Activated CD4-positive, alpha-beta T cell treated with anti-CD3 and anti-CD28 coated beads, Interleukin-2, amount 10 ng/mL, durations not matched to agents 24 days and 14 days (primary cell): ENCODE results near the gene RFX2. TPM values are rescaled to one million over a fixed set of nuclear protein-coding genes. Genes with fewer than 3 reads are reported as not detected.
"Not testable (repeated sequence)": the region's sequence is repeated elsewhere in the genome, so short reads cannot be mapped to it uniquely, and the experiment has no call there.

Experiments used
- DNase-seq: peaks from one replicate; pipeline ENCODE4 v3.0.0; 2022
- H3K27ac Mint-ChIP-seq: one replicate; pipeline ENCODE4 v1.8.0; 2022; ENCODE audit warnings: mild to moderate bottlenecking, mixed read lengths
- H3K27me3 Mint-ChIP-seq: one replicate; pipeline ENCODE4 v1.8.0; 2022; ENCODE audit warnings: mixed read lengths
- H3K36me3 Mint-ChIP-seq: one replicate; pipeline ENCODE4 v1.8.0; 2022; ENCODE audit warnings: low read depth, mild to moderate bottlenecking, mixed read lengths
- H3K4me1 Mint-ChIP-seq: one replicate; pipeline ENCODE4 v1.8.0; 2021; ENCODE audit warnings: mixed read lengths
- H3K4me3 Mint-ChIP-seq: one replicate; pipeline ENCODE4 v1.8.0; 2022; ENCODE audit warnings: mild to moderate bottlenecking, moderate library complexity, mixed read lengths
- H3K9me3 Mint-ChIP-seq: one replicate; pipeline ENCODE4 v1.8.0; 2021; ENCODE audit warnings: mixed read lengths
- intact Hi-C: fragments of 100-400 bp; cut with micrococcal nuclease; formaldehyde crosslinking; loops from one replicate; pipeline ENCODE4 v1.15.1; 2023
- total RNA-seq: library from RNA; stranded (reverse); gene quantifications from 2 replicates; pipeline ENCODE4 v1.2.3, GENCODE V29; 2022

RFX2 gene
- total RNA-seq, 1 donor from 2014 or later, result 10.5 TPM

DNA sequence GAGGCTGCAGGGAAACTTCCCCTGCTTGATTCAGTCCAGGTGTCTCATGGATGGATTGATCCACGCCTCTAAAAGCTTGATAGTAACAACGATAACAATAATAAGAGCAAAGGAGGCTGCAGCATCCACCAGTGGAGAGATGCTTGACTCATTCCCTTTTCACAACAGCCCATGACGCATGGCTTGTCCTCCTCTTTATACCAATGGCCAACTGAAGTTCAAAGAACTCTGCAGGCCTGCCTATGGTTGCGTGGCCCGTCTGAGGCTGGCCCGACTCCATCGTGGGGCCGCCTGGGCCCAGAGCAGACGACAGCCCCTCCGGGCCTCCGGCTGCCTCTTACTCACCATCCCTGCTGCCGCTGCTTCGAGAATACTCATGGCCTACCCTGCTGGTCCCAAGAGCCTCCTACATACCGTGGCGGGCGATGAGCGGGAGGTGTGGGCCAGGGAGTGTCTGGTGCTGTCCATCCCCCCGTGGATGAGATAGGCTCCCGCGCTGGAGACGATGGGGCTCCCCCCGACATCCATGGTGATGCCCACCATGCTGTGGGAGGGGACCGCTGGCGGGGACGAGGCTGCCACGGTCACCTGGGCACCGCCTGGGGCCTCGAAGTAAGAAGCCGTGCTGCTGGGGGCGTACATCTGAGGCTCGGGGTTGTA is 70.6 kb downstream of the RFX2 start:
- DNase-seq, result no peak
- Mint-ChIP-seq H3K4me1 (peaks cover 16% of the 10 kb centered on the region), H3K36me3 (peaks cover 10% of the 10 kb centered on the region), H3K27ac (peak overlapping the region; percentile 86), H3K4me3 (no peak overlapping the region), H3K27me3 (no peaks in the 10 kb centered on the region), H3K9me3 (peaks cover 3% of the 10 kb centered on the region)
- intact Hi-C loops, result no loop called here

- intact Hi-C loops, result no loop called here
- Mint-ChIP-seq H3K27ac (peak overlapping the region; percentile 86), H3K36me3 (peaks cover 10% of the 10 kb centered on the region), H3K9me3 (peaks cover 3% of the 10 kb centered on the region), H3K4me1 (peaks cover 16% of the 10 kb centered on the region), H3K27me3 (no peaks in the 10 kb centered on the region), H3K4me3 (no peak overlapping the region)
- DNase-seq, result no peak
Observed at GRCh38 chr19:6038634-6039405, 71.5 kb downstream of the RFX2 start.

DNA sequence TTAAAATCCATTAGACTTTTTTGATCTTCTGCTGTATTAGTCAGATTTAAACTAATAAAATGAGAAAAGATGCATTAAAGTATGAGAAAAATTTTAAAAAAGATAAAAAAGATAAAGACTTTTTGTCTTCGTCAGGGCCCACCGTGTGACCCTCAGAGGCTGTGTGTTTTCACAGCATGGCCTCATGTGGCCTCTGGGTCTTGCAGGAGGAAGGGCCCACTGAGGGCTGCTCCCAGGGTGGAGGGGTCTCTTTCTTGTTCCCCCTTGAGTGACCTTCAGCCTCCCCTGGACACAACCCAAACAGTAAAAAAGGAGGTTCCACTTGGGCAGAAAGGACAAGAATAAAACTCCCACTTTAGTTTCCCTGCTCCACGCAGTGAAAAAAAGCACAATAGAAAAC is 75.3 kb downstream of the RFX2 start:
- no peak for DNase-seq
- peaks cover 12% of the 10 kb centered on the region for H3K36me3 Mint-ChIP-seq
- H3K4me1 Mint-ChIP-seq, result peaks cover 16% of the 10 kb centered on the region
- no peak overlapping the region for H3K27ac Mint-ChIP-seq
- intact Hi-C loops, result no loop called here
- H3K27me3 Mint-ChIP-seq, result no peaks in the 10 kb centered on the region
- H3K4me3 Mint-ChIP-seq, result no peak overlapping the region
- peaks cover 3% of the 10 kb centered on the region for H3K9me3 Mint-ChIP-seq

- no peak overlapping the region for H3K4me3 Mint-ChIP-seq
- H3K27me3 Mint-ChIP-seq, result no peaks in the 10 kb centered on the region
- peaks cover 3% of the 10 kb centered on the region for H3K9me3 Mint-ChIP-seq
- peaks cover 19% of the 10 kb centered on the region for H3K4me1 Mint-ChIP-seq
- H3K27ac Mint-ChIP-seq, result no peak overlapping the region
- intact Hi-C loops, result no loop called here
- DNase-seq, result no peak
- H3K36me3 Mint-ChIP-seq, result peaks cover 12% of the 10 kb centered on the region
Observed at GRCh38 chr19:6034512-6034911, 75.8 kb downstream of the RFX2 start.

DNA sequence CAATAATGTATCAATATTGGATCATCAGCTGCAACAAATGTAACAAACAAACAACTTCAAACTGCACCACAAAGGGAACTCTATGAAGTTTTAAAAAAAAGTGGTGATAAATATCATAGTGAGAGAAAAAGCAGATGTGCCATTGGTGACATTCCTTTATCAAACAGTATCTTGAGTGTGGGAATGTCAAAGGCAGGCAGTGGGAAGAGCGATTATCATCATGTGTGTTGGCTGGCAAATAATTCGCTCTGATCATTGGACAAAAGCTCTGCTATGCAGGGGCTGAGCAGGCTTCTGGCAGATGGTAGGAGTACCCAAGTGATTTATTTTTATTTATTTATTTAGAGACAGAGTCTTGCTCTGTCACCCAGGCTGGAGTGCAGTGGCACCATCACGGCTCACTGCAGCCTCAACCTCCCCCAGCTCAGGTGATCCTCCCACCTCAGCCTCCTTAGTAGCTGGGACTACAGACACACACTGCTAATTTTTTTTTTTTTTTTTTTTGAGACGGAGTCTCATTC is 76.5 kb downstream of the RFX2 start:
- Mint-ChIP-seq H3K4me3 (no peak overlapping the region), H3K9me3 (peaks cover 3% of the 10 kb centered on the region), H3K4me1 (peaks cover 13% of the 10 kb centered on the region), H3K36me3 (peaks cover 8% of the 10 kb centered on the region), H3K27me3 (no peaks in the 10 kb centered on the region), H3K27ac (no peak overlapping the region)
- DNase-seq, result no peak
- intact Hi-C loops, result no loop called here

GRCh38 chr19:6032827-6033226 is 77.5 kb downstream of the RFX2 start:
- Mint-ChIP-seq H3K27ac (no peak overlapping the region), H3K27me3 (no peaks in the 10 kb centered on the region), H3K4me1 (peaks cover 7% of the 10 kb centered on the region), H3K36me3 (peaks cover 6% of the 10 kb centered on the region), H3K9me3 (peaks cover 3% of the 10 kb centered on the region), H3K4me3 (no peak overlapping the region)
- no peak for DNase-seq
- intact Hi-C loops, result no loop called here

GRCh38 chr19:6032381-6032780 is 77.9 kb downstream of the RFX2 start:
- no peaks in the 10 kb centered on the region for H3K27me3 Mint-ChIP-seq
- intact Hi-C loops, result no loop called here

GRCh38 chr19:6030214-6030507 is 80.1 kb downstream of the RFX2 start:
- intact Hi-C loops, result no loop called here

More at GRCh38 chr19:6032381-6032780, 77.9 kb downstream of the RFX2 start:
- no peaks in the 10 kb centered on the region for H3K9me3 Mint-ChIP-seq
- H3K36me3 Mint-ChIP-seq, result peaks cover 4% of the 10 kb centered on the region
- no peak overlapping the region for H3K27ac Mint-ChIP-seq
- peaks cover 5% of the 10 kb centered on the region for H3K4me1 Mint-ChIP-seq
- H3K4me3 Mint-ChIP-seq, result no peak overlapping the region
- no peak for DNase-seq

DNA sequence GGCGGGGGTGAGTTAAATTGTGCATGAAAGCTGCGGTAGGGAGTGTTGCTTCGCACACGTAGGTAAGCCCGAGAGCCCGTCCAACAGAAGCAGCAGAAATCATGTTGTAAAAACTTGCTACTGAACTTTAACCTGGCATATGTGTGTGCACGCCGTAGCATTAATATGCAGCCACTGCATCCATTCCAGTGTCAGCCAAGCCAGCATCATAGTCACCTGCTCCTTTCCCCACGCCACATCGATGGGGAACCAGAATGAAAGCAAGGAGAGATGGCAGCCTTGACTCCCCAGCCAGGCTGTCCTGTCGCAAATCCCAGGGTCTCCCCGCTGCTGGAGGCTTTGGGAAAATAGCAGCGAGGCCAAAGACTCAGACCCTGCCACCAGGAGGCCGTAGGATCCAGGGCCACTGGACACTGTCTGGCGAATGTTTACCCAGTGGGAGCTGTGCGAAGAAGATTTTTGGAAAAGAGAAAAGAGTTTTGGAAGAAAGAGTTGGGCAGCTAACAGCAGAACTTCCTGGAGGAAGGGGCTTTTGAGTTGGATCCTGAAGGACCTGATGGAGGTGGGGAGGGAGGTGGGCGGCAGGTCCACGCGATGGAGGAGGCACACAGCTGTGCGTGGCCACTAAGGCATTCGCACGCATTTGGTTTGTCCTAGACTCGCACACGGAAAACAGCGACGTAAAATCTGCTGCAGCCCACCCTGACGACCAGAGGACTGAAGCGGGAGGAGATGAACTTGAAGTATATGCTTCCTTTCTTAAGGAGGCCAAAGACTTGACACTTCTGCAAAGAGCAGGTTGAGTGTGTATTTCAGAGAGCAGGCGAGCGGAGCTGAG is 83.7 kb downstream of the RFX2 start:
- Mint-ChIP-seq H3K4me3 (no peak overlapping the region), H3K27me3 (no peaks in the 10 kb centered on the region), H3K36me3 (peaks cover 1% of the 10 kb centered on the region), H3K4me1 (peaks cover 5% of the 10 kb centered on the region), H3K9me3 (no peaks in the 10 kb centered on the region), H3K27ac (no peak overlapping the region)
- DNase-seq, result no peak
- intact Hi-C loops, result no loop called here

More at GRCh38 chr19:6030214-6030507, 80.1 kb downstream of the RFX2 start:
- peaks cover 4% of the 10 kb centered on the region for H3K36me3 Mint-ChIP-seq
- peaks cover 5% of the 10 kb centered on the region for H3K4me1 Mint-ChIP-seq
- H3K9me3 Mint-ChIP-seq, result no peaks in the 10 kb centered on the region
- H3K27ac Mint-ChIP-seq, result peak overlapping the region; percentile 12
- H3K27me3 Mint-ChIP-seq, result no peaks in the 10 kb centered on the region
- no peak overlapping the region for H3K4me3 Mint-ChIP-seq
- DNase-seq, result no peak

DNA sequence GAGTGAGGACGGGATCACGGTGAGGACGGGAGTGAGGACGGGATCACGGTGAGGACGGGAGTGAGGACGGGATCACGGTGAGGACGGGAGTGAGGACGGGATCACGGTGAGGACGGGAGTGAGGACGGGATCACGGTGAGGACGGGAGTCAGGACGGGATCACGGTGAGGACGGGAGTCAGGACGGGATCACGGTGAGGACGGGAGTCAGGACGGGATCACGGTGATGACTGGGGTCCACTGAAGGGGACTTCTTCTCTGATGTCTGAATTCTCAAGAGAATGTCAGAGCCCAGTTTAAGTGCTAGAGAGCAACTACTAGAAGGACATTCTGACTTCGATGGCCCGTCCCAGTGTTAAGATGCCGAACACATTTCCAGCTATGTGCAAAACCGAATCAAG is 85.5 kb downstream of the RFX2 start:
- H3K9me3 Mint-ChIP-seq, H3K4me1 Mint-ChIP-seq, H3K27ac Mint-ChIP-seq, DNase-seq, H3K36me3 Mint-ChIP-seq, intact Hi-C loops, H3K27me3 Mint-ChIP-seq, H3K4me3 Mint-ChIP-seq: not testable (repeated sequence)

GRCh38 chr19:6023936-6024335 is 86.4 kb downstream of the RFX2 start:
- Mint-ChIP-seq H3K9me3 (no peaks in the 10 kb centered on the region), H3K4me1 (no peaks in the 10 kb centered on the region), H3K36me3 (peaks cover under 1% of the 10 kb centered on the region), H3K27ac (no peak overlapping the region), H3K4me3 (no peak overlapping the region), H3K27me3 (no peaks in the 10 kb centered on the region)
- intact Hi-C loops, result no loop called here
- DNase-seq, result no peak

- Mint-ChIP-seq H3K27me3 (no peaks in the 10 kb centered on the region), H3K9me3 (no peaks in the 10 kb centered on the region), H3K4me1 (no peaks in the 10 kb centered on the region), H3K4me3 (no peak overlapping the region), H3K27ac (no peak overlapping the region), H3K36me3 (no peaks in the 10 kb centered on the region)
- intact Hi-C loops, result no loop called here
- DNase-seq, result no peak
Observed at GRCh38 chr19:6023085-6023682, 87.1 kb downstream of the RFX2 start.

DNA sequence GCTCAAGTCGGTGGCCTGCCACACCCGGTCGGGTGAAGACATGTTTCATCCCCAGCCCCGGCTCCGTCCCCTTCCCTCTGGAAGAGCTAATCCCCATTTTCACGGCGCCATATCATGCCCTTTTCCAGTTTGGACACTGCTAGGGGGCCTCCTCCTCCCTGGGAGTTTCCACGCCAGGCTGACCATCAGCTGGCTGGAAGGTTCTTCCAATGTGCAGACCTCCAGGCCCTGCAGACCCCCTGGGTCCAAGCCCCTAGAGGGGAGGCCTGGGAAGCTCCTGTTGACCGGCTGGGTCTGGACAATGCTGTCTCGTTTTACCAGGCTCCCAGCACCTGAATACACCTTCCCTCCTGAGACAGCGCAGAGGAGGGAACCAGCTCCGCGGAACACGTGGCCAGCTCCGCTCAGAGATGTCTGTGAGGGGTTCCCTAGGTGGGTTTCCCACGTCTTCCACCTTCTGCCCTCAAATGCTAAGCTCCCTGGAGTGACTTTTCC is 87.7 kb downstream of the RFX2 start:
- Mint-ChIP-seq H3K4me1 (no peaks in the 10 kb centered on the region), H3K9me3 (no peaks in the 10 kb centered on the region), H3K4me3 (no peak overlapping the region), H3K36me3 (no peaks in the 10 kb centered on the region), H3K27me3 (no peaks in the 10 kb centered on the region), H3K27ac (no peak overlapping the region)
- no peak for DNase-seq
- intact Hi-C loops, result loop anchor here (1.0 kb wide), 2 partner anchors 35 to 218 kb away; no protein-coding TSS in a partner anchor
